NCI-H2227 treated with DMSO at 0.1 percent for 48 hours (cell line): Measurements from ENCODE around the gene ACOX2.

Experiments used
- DNase-seq: peaks from one replicate; lab custom pipeline; 2025; lab: John Stamatoyannopoulos, UW

The ACOX2 gene

GRCh38 chr3:58507356-58508078, 29.5 kb downstream of the ACOX2 start:
- no peak for DNase-seq

- DNase-seq: peak; percentile 19
These were observed 34.1 kb downstream of the ACOX2 start for GRCh38 chr3:58502872-58503271.

DNA sequence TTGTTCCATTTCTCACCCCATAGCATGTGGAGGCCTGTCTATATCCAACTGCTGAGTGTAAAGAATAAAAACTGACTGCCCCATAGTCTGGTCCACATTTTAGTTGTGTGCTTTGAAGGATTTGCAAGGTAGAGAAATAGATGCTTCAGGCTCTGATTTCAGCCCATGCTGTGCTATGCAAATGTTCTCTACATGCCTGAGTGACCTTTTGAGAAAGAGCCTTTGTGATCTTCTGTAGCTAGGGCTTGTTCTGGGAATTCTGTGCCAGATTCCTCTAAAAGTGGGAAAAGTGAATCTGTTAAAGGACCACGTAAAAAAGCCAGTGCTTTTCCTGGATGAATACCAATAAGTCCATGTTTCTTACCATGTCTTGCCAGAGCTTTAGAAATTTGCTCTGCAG, 39.9 kb downstream of the ACOX2 start:
- DNase-seq: no peak

DNA sequence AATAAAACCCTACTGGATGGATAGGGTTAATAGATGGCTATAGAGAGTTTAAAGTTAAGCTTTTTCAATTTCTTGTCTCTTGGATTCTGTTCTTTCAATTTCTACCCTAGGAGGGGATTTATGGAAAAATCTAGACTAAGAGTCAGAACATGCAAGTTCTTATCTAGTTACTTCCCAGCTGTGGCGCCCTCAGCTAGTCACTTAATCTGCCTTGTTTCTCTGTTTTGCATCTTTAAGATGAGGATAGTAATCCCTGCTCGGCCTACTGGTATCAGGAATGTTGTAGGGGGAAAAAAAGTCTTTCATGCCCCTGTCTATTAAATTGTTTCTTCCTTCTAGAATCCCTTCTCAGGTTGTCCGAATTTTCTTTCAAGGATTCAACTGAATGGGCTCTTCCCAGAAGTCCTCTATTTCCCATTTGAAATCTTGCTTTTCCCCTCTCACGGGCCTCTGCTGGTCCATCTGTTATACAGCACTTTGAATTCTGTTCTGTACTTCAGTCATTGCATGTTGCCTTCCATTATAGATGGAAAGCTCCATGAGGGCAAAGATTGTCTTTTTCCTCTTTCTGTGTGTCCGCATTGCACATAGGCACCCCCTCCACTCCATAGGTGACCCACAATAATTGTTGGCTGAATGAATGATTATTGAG, 40.7 kb downstream of the ACOX2 start:
- DNase-seq: no peak

GRCh38 chr3:58495101-58495500, 41.9 kb downstream of the ACOX2 start:
- DNase-seq: no peak

GRCh38 chr3:58494107-58494506, 42.9 kb downstream of the ACOX2 start:
- DNase-seq: no peak

- no peak for DNase-seq
These were observed 44.5 kb downstream of the ACOX2 start for GRCh38 chr3:58492494-58492905.

DNA sequence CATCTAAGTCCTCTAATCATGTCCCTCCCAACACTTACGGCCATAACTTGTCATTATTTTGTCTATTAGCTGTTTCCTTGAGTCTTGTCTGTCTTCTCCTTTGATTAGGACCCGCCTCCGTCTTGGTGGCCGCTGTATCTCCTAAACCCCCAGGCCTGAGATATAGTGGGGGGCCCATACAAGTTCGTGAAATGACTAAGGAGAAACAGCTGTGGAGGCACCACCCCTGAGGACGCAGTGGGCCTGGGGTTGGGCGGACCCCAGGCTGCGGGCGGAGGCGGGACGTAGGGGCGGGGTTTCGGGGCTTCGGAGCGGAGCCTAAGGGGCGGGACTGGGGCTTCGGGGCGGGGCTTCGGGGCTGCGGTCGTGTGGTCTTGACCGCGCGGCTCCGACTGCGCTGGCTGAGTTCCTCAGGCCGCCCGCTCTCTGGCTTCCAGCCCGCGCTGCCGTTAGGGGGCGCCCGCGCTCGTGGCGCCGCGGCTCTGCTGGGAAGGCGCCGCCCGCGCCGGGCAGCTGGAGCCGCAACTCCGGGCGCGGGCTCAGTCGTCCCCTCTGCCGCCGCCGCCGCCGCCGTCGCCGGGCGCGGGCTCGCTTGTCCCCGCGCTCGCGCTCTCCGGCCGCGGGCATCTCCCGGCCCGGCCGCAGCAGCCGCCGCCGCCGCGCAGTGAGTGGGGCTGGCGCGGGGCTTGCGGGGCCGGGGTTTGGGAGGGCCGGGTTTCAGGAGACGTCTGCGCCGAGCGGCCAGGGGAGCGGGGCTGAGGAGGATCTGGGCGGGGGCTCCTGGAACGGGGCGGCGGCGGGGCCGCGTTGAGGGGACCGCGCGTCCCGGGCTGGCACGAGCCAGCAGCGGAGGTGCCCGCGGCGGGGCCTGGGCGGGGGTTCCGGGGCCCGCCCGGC, 45.2 kb downstream of the ACOX2 start, which contains the start of gene KCTD6:
Gene KCTD6, plus strand, starts transcription at position 591 of the 897 bp plus-strand sequence. CDS start 6,660 bp downstream, outside the sequence.
- DNase-seq: peak; percentile 85

GRCh38 chr3:58490860-58491501, 46.0 kb downstream of the ACOX2 start:
- no peak for DNase-seq

DNA sequence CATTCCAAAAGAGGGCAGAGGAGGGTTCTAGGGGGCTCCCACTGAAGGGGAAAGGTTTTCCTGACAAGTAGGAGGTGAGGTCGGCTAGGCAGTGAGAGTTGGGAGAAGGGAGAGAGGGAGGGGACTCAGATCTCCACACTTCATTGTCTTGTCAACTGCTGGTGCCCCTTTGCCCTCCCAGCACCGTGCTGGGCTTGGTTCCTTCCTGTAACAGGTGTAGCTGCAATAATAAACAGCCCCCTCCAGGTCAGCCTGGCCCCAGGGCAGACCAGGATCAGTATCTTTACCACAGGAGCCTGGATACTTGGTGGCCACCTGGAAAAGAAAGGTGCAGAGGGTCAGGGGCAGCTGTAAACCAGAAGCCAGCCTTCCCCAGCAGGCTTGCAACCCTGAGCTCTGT, 48.0 kb downstream of the ACOX2 start:
- DNase-seq: no peak

- no peak for DNase-seq
These were observed 49.7 kb downstream of the ACOX2 start for GRCh38 chr3:58487140-58487886.

DNA sequence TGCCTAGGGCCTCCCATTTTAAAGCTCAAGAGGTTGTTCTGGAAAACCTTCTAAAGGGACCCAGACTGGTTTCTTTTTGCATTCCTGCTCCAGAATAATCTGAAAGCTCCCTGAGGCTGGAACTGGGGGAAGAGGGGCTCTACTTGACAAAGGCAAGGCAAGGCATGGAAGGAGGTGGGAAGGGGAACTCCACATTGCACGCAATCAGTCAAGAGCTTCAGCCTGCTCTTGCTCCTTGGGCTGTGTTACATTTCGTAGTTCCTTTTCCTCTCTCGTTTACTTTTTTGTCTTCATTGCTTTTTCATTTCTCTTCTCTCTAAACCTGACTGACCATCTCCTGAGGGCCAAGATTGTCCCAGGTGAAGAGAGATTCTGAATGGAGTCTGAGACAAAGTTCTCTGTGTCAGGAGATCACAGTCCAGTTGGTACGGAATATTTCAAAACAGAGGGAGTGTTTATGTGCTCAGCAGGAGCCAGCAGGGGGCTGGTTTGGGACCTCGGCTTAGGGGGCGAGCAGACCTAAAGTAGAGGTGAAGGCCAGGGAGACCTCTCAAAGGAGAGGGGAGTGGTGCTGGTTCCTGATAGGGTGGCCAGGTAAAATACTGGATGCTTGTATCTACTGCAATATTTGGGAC, 51.1 kb downstream of the ACOX2 start:
- DNase-seq: no peak

DNA sequence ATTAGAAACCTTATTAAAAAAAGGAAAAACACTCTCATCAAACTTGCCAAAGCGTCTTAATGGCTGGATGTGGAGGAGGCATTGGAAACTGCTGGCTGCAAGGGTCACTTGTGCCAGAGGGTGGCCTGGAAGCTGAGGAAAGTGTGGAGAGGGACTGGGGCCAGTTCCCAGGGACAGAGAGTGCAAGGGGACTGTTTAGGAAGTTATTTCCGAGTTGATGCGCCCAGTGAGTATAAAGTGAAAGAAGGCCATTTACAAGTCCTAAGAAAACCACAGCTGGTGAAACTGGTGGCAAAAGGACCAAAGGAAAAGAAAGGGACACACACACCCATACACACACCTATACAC, 52.3 kb downstream of the ACOX2 start:
- no peak for DNase-seq

GRCh38 chr3:58484045-58484721, 52.8 kb downstream of the ACOX2 start:
- DNase-seq: no peak

GRCh38 chr3:58482917-58483636, 53.9 kb downstream of the ACOX2 start:
- DNase-seq: no peak

GRCh38 chr3:58480309-58480708, 56.7 kb downstream of the ACOX2 start:
- no peak for DNase-seq

GRCh38 chr3:58478781-58479180, 58.2 kb downstream of the ACOX2 start:
- DNase-seq: no peak

DNA sequence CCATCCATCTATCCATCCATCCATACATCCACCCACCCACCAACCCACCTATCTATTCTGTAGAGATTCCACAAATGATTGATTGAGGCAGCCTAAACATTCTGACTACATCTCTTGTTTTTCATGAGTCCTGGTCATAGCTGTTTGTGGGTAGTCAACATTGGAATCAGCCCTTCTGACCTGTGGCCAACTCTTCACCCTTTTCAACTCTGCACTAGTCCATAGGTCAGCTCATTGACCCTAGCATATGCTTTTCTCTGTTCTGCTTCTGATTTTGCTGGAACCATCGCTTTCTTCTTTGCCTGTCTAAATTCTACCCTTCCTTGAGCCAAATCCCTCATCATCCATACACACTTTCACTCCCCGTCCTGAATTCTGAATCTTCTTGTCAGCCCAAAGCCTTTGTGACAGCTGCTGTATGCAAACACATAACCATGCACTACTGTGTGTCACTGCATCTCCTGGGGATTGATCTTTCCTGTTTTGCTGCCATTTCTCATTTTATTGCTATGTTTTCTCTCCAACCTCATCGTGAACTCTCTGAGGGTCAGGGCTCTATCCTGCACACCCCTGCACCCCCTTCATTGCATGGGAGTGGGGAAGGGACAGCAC, 61.9 kb downstream of the ACOX2 start:
- no peak for DNase-seq

DNA sequence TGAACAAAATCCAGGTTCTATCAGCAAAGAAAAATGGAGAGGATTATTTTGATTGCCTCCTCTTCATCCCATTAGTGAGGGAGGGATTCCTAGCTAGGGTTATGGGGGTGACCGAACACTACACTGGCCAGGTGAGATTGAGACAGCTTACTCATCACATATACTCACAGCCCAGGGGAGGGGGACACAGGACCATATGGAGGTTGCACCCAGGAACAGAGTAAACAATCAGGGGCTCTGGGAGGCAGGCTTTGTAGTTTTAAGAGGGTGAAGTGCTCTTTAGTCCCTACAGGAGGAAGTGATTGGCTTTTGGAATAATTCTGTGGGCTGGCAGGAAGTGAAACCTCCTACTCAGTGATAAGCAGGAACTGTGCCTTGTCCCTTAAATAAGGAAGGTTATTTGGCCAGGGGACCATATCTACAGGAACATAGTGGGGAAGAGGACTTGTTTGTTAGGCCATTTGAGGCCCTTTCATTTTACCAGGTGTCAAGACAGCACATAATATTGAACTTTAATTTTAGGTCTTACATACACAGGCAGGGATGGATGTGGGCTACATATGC, 62.6 kb downstream of the ACOX2 start:
- DNase-seq: no peak
